A673 (cell line): ENCODE data around the gene MOSPD3. TPM values are rescaled to one million over a fixed set of nuclear protein-coding genes. Genes with fewer than 3 reads are reported as not detected.

Source experiments
- BruUV-seq: library from RNA; stranded (reverse); fragments of 400-500 nt; replicated peaks from 2 replicates; lab custom pipeline; 2021; lab: Mats Ljungman, UMichigan
- CTCF ChIA-PET: fragments of 300-600 bp; sonication (Branson Sonifier 250); formaldehyde crosslinking; loops from one replicate; lab custom pipeline; 2022; ENCODE audit warnings: antibody characterized with exemption; lab: Charles Lee
- POLR2A ChIA-PET: fragments of 300-600 bp; sonication (Branson Sonifier 250); formaldehyde crosslinking; loops from one replicate; lab custom pipeline; 2022; ENCODE audit warnings: antibody characterized with exemption; ENCODE audit not compliant: low non-redundant PET; lab: Charles Lee
- DNase-seq: peaks from one replicate; pipeline ENCODE4 v3.0.0-alpha.2; 2015; ENCODE audit warnings: low spot score
- H3K27ac ChIP-seq: fragments of 200-600 bp; sonication (generic); 2 replicates; pipeline ENCODE4 v1.5.1; 2016; ENCODE audit warnings: mixed run types, low read depth, mild to moderate bottlenecking, mixed read lengths, antibody characterized with exemption, low read length; ENCODE audit not compliant: poor library complexity, severe bottlenecking
- H3K27me3 ChIP-seq: fragments of 200-600 bp; sonication (generic); replicated peaks from 2 replicates; pipeline ENCODE4 v1.6.1; 2017; ENCODE audit warnings: mixed run types, low read depth, mild to moderate bottlenecking, mixed read lengths, antibody characterized with exemption, low read length; ENCODE audit not compliant: insufficient read depth, poor library complexity
- H3K36me3 ChIP-seq: fragments of 200-600 bp; sonication (generic); 2 replicates; pipeline ENCODE4 v1.6.1; 2016; ENCODE audit warnings: mixed run types, mild to moderate bottlenecking, mixed read lengths, antibody characterized with exemption, low read length; ENCODE audit not compliant: insufficient read depth, poor library complexity, severe bottlenecking
- H3K4me1 ChIP-seq: fragments of 200-600 bp; sonication (generic); 2 replicates; pipeline ENCODE4 v1.6.1; 2017; ENCODE audit warnings: mixed run types, mild to moderate bottlenecking, mixed read lengths, antibody characterized with exemption, low read length; ENCODE audit not compliant: insufficient read depth, poor library complexity, severe bottlenecking
- H3K4me3 ChIP-seq: fragments of 200-600 bp; sonication (generic); 2 replicates; pipeline ENCODE4 v1.5.1; 2016; ENCODE audit warnings: low read depth, mixed run types, mild to moderate bottlenecking, mixed read lengths, low read length; ENCODE audit not compliant: poor library complexity, severe bottlenecking
- H3K9me3 ChIP-seq: fragments of 200-600 bp; sonication (generic); 2 replicates; pipeline ENCODE4 v1.6.1; 2016; ENCODE audit warnings: mixed run types, low read depth, mild to moderate bottlenecking, mixed read lengths, antibody characterized with exemption, low read length; ENCODE audit not compliant: poor library complexity, severe bottlenecking
- CTCF ChIP-seq: fragments of 300-800, 200-600 bp; sonication (generic); conservative IDR thresholded peaks from 2 replicates; pipeline ENCODE4 v1.5.1; 2017; ENCODE audit warnings: low read depth, mild to moderate bottlenecking, antibody characterized with exemption, low read length, moderate library complexity, mixed read lengths
- EZH2 ChIP-seq: fragments of 200-600 bp; sonication (generic); IDR thresholded peaks from 2 replicates; pipeline ENCODE4 v1.6.1; 2017; ENCODE audit warnings: borderline replicate concordance, low read depth, mild to moderate bottlenecking, mixed read lengths, antibody characterized with exemption, low read length; ENCODE audit not compliant: poor library complexity, severe bottlenecking
- intact Hi-C: fragments of 100-400 bp; cut with micrococcal nuclease; formaldehyde crosslinking; loops from one replicate; pipeline ENCODE4 v1.10.0; 2022; ENCODE audit not compliant: unreplicated experiment
- total RNA-seq: library from RNA; stranded (reverse); gene quantifications from 2 replicates; pipeline ENCODE4 v1.2.3, GENCODE V29; 2021

Gene MOSPD3
- total RNA-seq, 1 experiment from 2014 or later, result 17.3 TPM

DNA sequence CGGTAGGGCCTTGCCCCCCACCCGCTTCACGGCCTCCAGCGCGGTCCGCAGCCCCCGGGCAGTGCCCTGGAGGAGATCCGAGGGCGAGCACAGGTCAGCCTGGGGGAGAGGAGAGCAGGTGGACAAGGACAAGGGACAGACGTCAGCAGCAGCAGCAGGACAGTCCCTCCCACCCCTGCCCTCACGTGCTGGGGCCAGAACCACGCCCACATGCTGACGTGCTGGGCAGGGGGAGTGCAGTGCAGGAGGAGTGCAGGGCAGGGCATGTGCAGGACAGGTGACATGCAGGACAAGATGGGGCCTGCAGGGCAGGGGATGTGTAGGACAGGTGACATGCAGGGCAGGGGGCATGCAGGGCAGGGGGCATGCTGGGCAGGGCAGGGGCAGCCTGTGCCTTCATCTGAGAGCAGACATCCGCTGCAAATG, 37.1 kb upstream of the MOSPD3 start:
- Histone ChIP-seq H3K4me1 (peaks cover 1% of the 10 kb centered on the region), H3K36me3 (peaks cover 17% of the 10 kb centered on the region), H3K27ac (no peak overlapping the region), H3K4me3 (no peak overlapping the region), H3K27me3 (no peaks in the 10 kb centered on the region), H3K9me3 (no peaks in the 10 kb centered on the region)
- TF ChIP-seq CTCF (no peak), EZH2 (no peak)
- DNase-seq, result no peak
- intact Hi-C loops, result no loop called here
- ChIA-PET POLR2A (no interaction called here), CTCF (no interaction called here)
- no TSS peak for BruUV-seq

- no peak overlapping the region for H3K4me3 ChIP-seq
- ChIA-PET CTCF (no interaction called here), POLR2A (no interaction called here)
- no peak overlapping the region for H3K27ac ChIP-seq
- H3K27me3 ChIP-seq, result no peaks in the 10 kb centered on the region
- no TSS peak for BruUV-seq
- intact Hi-C loops, result no loop called here
- TF ChIP-seq EZH2, result no peak
- TF ChIP-seq CTCF, result no peak
- peaks cover 21% of the 10 kb centered on the region for H3K36me3 ChIP-seq
- DNase-seq, result no peak
- no peaks in the 10 kb centered on the region for H3K9me3 ChIP-seq
- no peaks in the 10 kb centered on the region for H3K4me1 ChIP-seq
These were observed 36.5 kb upstream of the MOSPD3 start for GRCh38 chr7:100575746-100576383.

GRCh38 chr7:100576384-100576993, 35.9 kb upstream of the MOSPD3 start:
- ChIA-PET CTCF (interaction anchor here (0.6 kb wide), 1 partner anchor 100 kb away, joined by 3 read pairs; no protein-coding TSS in a partner anchor), POLR2A (no interaction called here)
- TF ChIP-seq CTCF (no peak), EZH2 (no peak)
- Histone ChIP-seq H3K36me3 (peaks cover 27% of the 10 kb centered on the region), H3K27ac (no peak overlapping the region), H3K4me1 (no peaks in the 10 kb centered on the region), H3K27me3 (no peaks in the 10 kb centered on the region), H3K4me3 (no peak overlapping the region), H3K9me3 (no peaks in the 10 kb centered on the region)
- BruUV-seq, result no TSS peak
- intact Hi-C loops, result no loop called here
- no peak for DNase-seq
